ENCODE data around the gene CLDN7.

DNA sequence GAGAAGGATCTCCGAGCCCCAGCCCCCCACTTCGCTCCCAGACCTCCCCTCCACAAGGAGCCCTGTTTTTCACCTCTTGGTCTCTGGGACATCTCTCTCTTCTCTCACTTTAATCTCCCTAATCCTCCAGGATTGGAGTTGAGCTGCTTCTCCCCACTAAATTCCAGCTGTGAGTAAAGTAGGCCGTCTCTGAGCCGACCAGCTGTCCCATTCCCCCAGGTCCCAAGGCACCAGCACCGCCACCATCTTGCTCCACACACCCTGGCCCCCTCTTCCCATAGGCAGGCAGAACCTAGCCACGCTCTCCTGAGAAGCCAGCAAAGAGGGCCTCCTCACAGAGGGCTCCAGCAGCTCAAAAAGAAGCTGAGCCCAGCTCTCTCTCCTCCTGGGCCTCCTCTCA is 43.5 kb downstream of the CLDN7 start:
- TF ChIP-seq POLR2A (IDR thresholded peaks at IDR 0.05) (no peak), CTCF (IDR thresholded peaks at IDR 0.05) (no peak), POLR2AphosphoS5 (IDR thresholded peaks at IDR 0.05) (no peak), EP300 (IDR thresholded peaks at IDR 0.05) (no peak)

All from gastroesophageal sphincter (tissue), 3 donors.